Liver (tissue), 9 donors: ENCODE results near the gene NAPEPLD. TPM values are rescaled to one million over a fixed set of nuclear protein-coding genes. Genes with fewer than 3 reads are reported as not detected.

Source experiments
- DNase-seq: peaks from one replicate; pipeline ENCODE4 v3.0.0-alpha.2; 2017; ENCODE audit warnings: low spot score
- H3K27ac ChIP-seq, 2 donors: one replicate each; pipeline ENCODE4 v1.7.0; 2013; ENCODE audit warnings: inconsistent platforms in 2 of 2, low read length in 2 of 2, control low read depth in 1 of 2, low read depth in 1 of 2, mild to moderate bottlenecking in 1 of 2
- H3K27me3 ChIP-seq, 4 donors: one replicate each; pipeline versions ENCODE4 v1.6.1 to v1.7.0; 2013; ENCODE audit warnings: low read length in 3 of 4, inconsistent platforms in 1 of 4, mild to moderate bottlenecking in 1 of 4, moderate library complexity in 1 of 4; ENCODE audit not compliant: control insufficient read depth in 4 of 4, insufficient read depth in 4 of 4
- H3K36me3 ChIP-seq, 4 donors: one replicate each; pipeline versions ENCODE4 v1.6.1 to v1.7.0; 2013; ENCODE audit warnings: low read length in 3 of 4, mild to moderate bottlenecking in 3 of 4, low read depth in 1 of 4, moderate library complexity in 1 of 4; ENCODE audit not compliant: control insufficient read depth in 4 of 4, insufficient read depth in 3 of 4
- H3K4me1 ChIP-seq, 4 donors: one replicate each; pipeline versions ENCODE4 v1.6.1 to v1.7.0; 2013; ENCODE audit warnings: low read length in 3 of 4, mild to moderate bottlenecking in 3 of 4, moderate library complexity in 1 of 4; ENCODE audit not compliant: control insufficient read depth in 4 of 4, insufficient read depth in 4 of 4
- H3K4me3 ChIP-seq, 3 donors: one replicate each; pipeline versions ENCODE4 v1.6.1 to v1.7.0; 2013; ENCODE audit warnings: low read length in 3 of 3, control low read depth in 1 of 3, low read depth in 1 of 3, mild to moderate bottlenecking in 1 of 3
- H3K9ac ChIP-seq, 2 donors: one replicate each; pipeline ENCODE4 v1.7.0; 2013; ENCODE audit warnings: low read length in 2 of 2, mild to moderate bottlenecking in 2 of 2, moderate library complexity in 2 of 2, control low read depth in 1 of 2, low read depth in 1 of 2
- H3K9me3 ChIP-seq, 4 donors: one replicate each; pipeline versions ENCODE4 v1.6.1 to v1.7.0; 2013; ENCODE audit warnings: low read length in 3 of 4; ENCODE audit not compliant: control insufficient read depth in 4 of 4
- EGR1 ChIP-seq, 2 donors: IDR thresholded peaks; 2 replicates each; pipeline ENCODE4 v1.6.1; 2016 to 2018; ENCODE audit warnings: antibody characterized with exemption in 2 of 2, low read depth in 2 of 2
- FOXA1 ChIP-seq: IDR thresholded peaks from 2 replicates; pipeline ENCODE4 v1.6.1; 2016; ENCODE audit warnings: antibody characterized with exemption
- FOXA2 ChIP-seq: IDR thresholded peaks from 2 replicates; pipeline ENCODE4 v1.6.1; 2016; ENCODE audit warnings: antibody characterized with exemption
- HNF4A ChIP-seq, 2 donors: conservative IDR thresholded peaks; 2 replicates each; pipeline ENCODE4 v1.6.1; 2016; ENCODE audit warnings: antibody characterized with exemption in 2 of 2, mild to moderate bottlenecking in 2 of 2
- HNF4G ChIP-seq: IDR thresholded peaks from 2 replicates; pipeline ENCODE4 v1.6.1; 2016; ENCODE audit warnings: antibody characterized with exemption
- JUND ChIP-seq, 2 donors: IDR thresholded peaks; 2 replicates each; pipeline ENCODE4 v1.6.1; 2016; ENCODE audit warnings: antibody characterized with exemption in 2 of 2
- NR2F2 ChIP-seq: IDR thresholded peaks from 2 replicates; pipeline ENCODE4 v1.6.1; 2016; ENCODE audit warnings: antibody characterized with exemption
- RAD21 ChIP-seq, 2 donors: IDR thresholded peaks; 2 replicates each; pipeline ENCODE4 v1.6.1; 2016; ENCODE audit warnings: antibody characterized with exemption in 2 of 2, mild to moderate bottlenecking in 2 of 2
- RXRA ChIP-seq, 2 donors: IDR thresholded peaks; 2 replicates each; pipeline ENCODE4 v1.6.1; 2017 to 2018; ENCODE audit warnings: antibody characterized with exemption in 2 of 2, mild to moderate bottlenecking in 1 of 2
- SP1 ChIP-seq: IDR thresholded peaks from 2 replicates; pipeline ENCODE4 v1.6.1; 2018; ENCODE audit warnings: antibody characterized with exemption, mild to moderate bottlenecking
- TAF1 ChIP-seq: conservative IDR thresholded peaks from 2 replicates; pipeline ENCODE4 v1.6.1; 2016; ENCODE audit warnings: antibody characterized with exemption, mild to moderate bottlenecking
- YY1 ChIP-seq: IDR thresholded peaks from 2 replicates; pipeline ENCODE4 v1.6.1; 2016; ENCODE audit warnings: antibody characterized with exemption, mild to moderate bottlenecking
- WGBS: extraction: QIAGEN DNeasy Blood & Tissue Kit; methylation state at CpG from one replicate; pipeline ENCODE4 v1.1.7; 2013; 5-methylcytosine and 5-hydroxymethylcytosine counted together
- polyA plus RNA-seq, 2 donors: library from polyadenylated mRNA; stranded (reverse) in 1 of 2; unstranded in 1 of 2; fragments of 200-250 nt in 1 of 2; fragments of >200 nt in 1 of 2; fragmentation: Nextera tagmentation in 1 of 2; extraction: Ambion mirVana in 1 of 2; gene quantifications; one replicate each; pipeline versions ENCODE4 v1.2.1 to v1.2.3, GENCODE V29; 2013 to 2015
- total RNA-seq, 2 donors: library from RNA; depleted of rRNA; stranded (reverse); fragments of >200 nt; gene quantifications; one replicate each; pipeline ENCODE4 v1.2.3, GENCODE V29; 2014
- TF ChIP-seq, protein P1 (sequence below): IDR thresholded peaks from 2 replicates; pipeline ENCODE4 v1.6.1; 2016; ENCODE audit warnings: antibody characterized with exemption, mild to moderate bottlenecking
- TF ChIP-seq, protein P2 (sequence below): IDR thresholded peaks from 2 replicates; pipeline ENCODE4 v1.6.1; 2016; ENCODE audit warnings: antibody characterized with exemption
- TF ChIP-seq, protein P3 (sequence below): IDR thresholded peaks from 2 replicates; pipeline ENCODE4 v1.6.1; 2016; ENCODE audit warnings: antibody characterized with exemption
- TF ChIP-seq, protein P4 (sequence below): IDR thresholded peaks from 2 replicates; pipeline ENCODE4 v1.6.1; 2016; ENCODE audit warnings: antibody characterized with exemption
- donor health status: healthy.
- donor health status: healthy.
- donor health status: healthy.
- donor health status: healthy.
- donor health status: healthy.

NAPEPLD gene
- total and polyA plus RNA-seq, 4 donors: 4.4 to 31.9 (median 18.2) TPM

DNA sequence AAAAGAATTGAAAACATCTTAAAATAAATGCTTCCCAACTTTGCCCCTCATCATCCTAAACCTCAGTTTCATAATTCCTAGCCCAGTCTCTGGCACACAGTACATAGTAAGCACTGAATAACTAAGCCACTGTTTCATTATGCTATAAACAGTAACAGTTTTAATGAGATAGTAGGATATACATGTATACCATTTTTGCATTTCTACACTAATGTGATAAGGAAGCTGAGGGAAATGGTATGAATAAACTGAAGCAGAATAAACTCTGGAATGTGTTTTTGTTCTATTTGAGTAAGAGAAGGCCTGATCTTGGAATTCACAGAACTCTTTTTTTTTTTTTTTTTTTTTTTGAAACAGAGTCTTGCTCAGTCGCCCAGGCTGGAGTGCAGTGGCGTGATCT is 8.8 kb downstream of the NAPEPLD start:
- H3K4me1 ChIP-seq: peaks cover 0 to 3% (median 0%) of the 10 kb centered on the region in 4 donors
- no peaks in the 10 kb centered on the region for H3K27me3 ChIP-seq
- WGBS: 100% methylated on average over 2 of the region's 2 CpGs

DNA sequence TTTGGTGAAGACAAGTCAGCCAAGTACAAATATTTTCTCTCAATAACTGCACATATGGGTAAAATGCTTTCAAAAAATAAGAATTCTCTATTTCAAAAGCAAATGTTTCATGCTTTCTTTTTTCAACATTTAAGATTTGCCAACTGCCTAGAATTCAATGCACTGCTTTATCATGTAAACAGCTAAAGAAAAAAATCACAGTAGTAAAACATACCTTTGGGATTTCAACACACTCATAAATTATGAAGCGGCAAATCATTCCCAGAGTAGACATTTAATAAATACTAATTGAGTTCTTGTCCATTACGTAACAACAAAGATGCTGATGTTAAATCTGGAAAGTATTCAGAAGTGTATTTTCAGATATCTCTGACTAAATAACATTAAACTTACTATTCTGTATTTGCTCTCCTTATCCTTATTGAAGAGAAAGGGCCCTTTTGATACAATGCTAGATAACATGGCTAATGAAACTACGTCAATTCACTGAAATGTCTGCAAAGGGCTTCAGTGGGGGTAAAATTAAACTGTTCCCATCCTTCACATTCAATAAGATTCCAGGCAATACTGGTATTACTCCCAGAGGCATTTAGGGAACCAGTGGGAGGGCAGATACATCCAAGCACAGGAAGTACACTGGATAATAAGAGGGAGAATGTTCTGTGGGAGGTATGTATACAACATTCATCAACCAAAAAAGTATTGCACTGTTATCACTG is 13.9 kb downstream of the NAPEPLD start:
- Histone ChIP-seq H3K9me3 (no peaks in the 10 kb centered on the region), H3K27me3 (no peaks in the 10 kb centered on the region), H3K9ac (no peak overlapping the region), H3K27ac (no peak overlapping the region), H3K36me3 (no peaks in the 10 kb centered on the region), H3K4me3 (no peak overlapping the region), H3K4me1 (peaks cover 0 to 12% (median under 1%) of the 10 kb centered on the region in 4 donors)
- TF ChIP-seq, protein P1, sequence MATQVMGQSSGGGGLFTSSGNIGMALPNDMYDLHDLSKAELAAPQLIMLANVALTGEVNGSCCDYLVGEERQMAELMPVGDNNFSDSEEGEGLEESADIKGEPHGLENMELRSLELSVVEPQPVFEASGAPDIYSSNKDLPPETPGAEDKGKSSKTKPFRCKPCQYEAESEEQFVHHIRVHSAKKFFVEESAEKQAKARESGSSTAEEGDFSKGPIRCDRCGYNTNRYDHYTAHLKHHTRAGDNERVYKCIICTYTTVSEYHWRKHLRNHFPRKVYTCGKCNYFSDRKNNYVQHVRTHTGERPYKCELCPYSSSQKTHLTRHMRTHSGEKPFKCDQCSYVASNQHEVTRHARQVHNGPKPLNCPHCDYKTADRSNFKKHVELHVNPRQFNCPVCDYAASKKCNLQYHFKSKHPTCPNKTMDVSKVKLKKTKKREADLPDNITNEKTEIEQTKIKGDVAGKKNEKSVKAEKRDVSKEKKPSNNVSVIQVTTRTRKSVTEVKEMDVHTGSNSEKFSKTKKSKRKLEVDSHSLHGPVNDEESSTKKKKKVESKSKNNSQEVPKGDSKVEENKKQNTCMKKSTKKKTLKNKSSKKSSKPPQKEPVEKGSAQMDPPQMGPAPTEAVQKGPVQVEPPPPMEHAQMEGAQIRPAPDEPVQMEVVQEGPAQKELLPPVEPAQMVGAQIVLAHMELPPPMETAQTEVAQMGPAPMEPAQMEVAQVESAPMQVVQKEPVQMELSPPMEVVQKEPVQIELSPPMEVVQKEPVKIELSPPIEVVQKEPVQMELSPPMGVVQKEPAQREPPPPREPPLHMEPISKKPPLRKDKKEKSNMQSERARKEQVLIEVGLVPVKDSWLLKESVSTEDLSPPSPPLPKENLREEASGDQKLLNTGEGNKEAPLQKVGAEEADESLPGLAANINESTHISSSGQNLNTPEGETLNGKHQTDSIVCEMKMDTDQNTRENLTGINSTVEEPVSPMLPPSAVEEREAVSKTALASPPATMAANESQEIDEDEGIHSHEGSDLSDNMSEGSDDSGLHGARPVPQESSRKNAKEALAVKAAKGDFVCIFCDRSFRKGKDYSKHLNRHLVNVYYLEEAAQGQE: no peak
- WGBS: 88% methylated on average over 3 of the region's 3 CpGs
- DNase-seq: no peak

More for the DNA sequence above, 8.8 kb downstream of the NAPEPLD start:
- TF ChIP-seq RAD21 (IDR thresholded peaks at IDR 0.05) (no peak), YY1 (no peak), FOXA1 (no peak), EGR1 (IDR thresholded peaks at IDR 0.05; ENCODE audit: low read depth in 2 of 2) (no peak), FOXA2 (no peak), SP1 (no peak), TAF1 (no peak), JUND (IDR thresholded peaks at IDR 0.05) (no peak), RXRA (IDR thresholded peaks at IDR 0.05) (no peak), HNF4A (conservative IDR thresholded peaks at IDR 0.05) (no peak), HNF4G (no peak), NR2F2 (no peak)
- TF ChIP-seq, protein P2, sequence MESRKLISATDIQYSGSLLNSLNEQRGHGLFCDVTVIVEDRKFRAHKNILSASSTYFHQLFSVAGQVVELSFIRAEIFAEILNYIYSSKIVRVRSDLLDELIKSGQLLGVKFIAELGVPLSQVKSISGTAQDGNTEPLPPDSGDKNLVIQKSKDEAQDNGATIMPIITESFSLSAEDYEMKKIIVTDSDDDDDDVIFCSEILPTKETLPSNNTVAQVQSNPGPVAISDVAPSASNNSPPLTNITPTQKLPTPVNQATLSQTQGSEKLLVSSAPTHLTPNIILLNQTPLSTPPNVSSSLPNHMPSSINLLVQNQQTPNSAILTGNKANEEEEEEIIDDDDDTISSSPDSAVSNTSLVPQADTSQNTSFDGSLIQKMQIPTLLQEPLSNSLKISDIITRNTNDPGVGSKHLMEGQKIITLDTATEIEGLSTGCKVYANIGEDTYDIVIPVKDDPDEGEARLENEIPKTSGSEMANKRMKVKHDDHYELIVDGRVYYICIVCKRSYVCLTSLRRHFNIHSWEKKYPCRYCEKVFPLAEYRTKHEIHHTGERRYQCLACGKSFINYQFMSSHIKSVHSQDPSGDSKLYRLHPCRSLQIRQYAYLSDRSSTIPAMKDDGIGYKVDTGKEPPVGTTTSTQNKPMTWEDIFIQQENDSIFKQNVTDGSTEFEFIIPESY: no peak
- TF ChIP-seq, protein P3, sequence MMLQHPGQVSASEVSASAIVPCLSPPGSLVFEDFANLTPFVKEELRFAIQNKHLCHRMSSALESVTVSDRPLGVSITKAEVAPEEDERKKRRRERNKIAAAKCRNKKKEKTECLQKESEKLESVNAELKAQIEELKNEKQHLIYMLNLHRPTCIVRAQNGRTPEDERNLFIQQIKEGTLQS: no peak
- TF ChIP-seq, protein P4, sequence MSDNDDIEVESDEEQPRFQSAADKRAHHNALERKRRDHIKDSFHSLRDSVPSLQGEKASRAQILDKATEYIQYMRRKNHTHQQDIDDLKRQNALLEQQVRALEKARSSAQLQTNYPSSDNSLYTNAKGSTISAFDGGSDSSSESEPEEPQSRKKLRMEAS: no peak
- TF ChIP-seq, protein P1: no peak
- Histone ChIP-seq H3K36me3 (no peaks in the 10 kb centered on the region), H3K9me3 (no peaks in the 10 kb centered on the region), H3K9ac (no peak overlapping the region), H3K4me3 (no peak overlapping the region), H3K27ac (no peak overlapping the region)
- DNase-seq: no peak
